HG02885 (cell line): Measurements from ENCODE around the gene LIN28B.

Experiments
- ATAC-seq: cut with Tn5 transposase; IDR thresholded peaks from one replicate; pipeline ENCODE4 v1.9.1; 2021; ENCODE audit warnings: mild to moderate bottlenecking; ENCODE audit not compliant: unreplicated experiment, poor library complexity

Gene LIN28B

DNA sequence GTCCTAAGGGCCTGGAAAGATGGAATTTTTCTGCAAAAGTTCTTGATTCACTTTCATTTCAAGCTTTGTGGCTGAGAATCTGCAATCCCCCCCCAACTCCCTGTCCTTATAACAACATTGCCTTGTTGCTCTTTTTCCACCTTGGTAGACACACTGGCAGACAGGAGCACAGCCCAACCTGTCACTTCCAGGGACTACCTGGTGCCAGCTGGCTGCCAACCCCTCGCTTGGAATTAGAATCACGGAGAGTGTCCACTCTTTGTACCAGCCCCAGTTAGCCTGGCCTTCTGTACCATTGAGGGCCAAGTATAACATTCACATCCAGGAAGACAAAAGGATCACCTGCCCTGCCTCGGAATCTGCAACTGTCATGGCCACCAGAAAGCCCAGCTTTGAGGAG, 148.2 kb downstream of the LIN28B start:
- ATAC-seq: no peak

DNA sequence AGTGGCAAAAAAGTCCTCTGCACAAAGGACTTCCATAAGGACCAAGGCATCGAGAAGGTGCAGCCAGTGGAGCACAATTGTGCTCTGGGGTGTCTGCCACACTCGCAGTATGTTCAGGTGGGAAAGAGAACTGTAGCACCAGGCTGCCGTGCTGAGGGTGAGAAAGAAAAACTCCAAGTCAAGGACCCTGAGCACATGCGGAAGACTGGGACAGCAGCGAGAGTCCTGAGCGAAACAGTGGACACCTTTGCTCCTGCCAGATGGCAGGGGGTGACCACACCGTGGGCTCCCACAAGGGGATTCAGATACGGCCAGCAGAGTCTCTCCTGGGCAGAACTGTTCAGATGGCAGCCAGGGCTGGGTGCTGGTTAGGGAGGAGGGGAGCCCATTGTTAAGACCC, 149.4 kb downstream of the LIN28B start:
- no peak for ATAC-seq

DNA sequence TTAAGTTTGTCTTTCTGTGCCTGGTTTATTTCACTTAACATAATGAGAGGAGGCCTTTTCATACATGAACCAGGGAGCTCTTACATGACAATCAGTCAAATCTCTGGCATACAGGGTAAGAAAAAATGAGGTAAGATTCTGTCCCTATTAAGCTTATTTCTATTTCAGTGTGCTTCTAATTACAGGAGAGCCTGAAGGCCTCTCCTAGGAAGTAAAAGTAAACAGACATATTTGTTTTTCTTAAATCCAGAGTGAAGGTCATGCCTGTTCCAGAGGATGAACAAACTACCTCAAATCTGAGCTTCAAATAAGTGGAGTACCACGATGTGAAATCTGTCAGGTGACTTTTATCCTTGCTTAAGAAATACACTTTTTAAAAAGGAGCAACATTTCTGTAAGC, 150.3 kb downstream of the LIN28B start:
- ATAC-seq: no peak

DNA sequence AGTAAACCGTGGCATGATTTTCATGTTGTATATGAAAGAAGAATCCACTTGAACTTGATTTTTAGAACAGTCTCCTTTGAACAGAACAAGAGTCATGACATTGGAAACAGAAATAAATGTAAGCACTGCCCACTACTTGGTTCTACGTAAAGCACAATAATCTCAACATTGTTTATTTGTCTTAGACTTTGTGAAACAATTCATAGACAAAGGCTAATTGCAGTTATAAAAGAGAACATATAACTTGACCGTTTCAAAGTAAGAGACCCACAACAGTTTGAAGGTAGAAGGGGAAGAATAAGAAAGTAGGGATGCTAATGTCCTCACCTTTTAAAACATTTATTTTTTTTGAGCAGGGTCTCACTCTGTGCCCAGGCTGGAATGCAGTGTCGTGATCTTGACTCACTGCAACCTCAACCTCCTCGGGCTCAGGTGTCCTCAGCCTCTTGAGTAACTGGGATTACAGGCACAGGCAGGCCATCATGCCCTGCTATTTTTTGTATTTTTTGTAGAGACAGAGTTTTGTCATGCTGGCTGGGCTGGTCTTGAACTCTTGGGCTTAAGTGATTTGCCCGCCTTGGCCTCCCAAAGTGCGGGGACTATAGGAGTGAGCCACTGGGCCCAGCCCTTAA, 151.8 kb downstream of the LIN28B start:
- ATAC-seq: no peak

DNA sequence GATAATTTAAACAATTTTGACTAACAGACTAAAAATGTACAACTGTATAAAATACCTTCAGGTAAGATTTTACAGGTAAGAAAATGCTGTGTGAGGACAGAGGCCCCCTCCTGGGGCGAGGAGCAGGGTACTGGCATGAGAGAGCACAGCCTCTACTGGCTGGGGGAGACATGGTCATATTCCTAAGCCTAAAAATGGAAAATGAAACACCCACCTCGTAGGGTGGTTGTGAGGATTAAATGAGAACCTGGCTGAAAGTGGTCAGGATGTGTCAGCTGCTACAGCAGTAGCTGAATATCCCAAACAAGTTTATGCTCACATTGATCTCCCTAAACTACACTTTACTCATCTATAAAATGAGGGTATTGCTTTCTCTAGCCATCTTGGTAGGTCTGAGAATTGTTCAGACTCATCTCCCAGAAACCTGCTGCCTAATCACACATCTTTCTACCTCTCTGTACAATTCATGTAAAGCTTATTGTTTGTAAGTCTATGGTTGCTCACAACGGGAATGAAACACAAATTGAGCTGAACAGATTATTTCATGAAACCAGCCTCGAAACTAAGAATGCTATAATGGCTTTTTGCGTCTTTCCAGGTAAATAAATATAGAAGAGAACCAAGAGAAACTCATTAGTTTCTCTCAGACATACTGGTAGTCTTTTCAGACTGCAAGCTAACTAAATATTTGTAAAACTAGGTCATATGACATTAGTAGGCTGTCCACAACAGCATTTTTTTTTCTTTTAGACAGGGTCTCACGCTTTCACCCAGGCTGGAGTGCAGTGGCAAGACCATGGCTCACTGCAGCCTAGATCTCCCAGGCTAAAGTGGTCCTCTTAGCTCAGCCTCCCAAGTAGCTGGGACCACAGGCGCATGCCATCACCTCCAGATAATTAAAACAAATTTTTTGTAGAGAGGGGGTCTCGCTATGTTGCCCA, 153.3 kb downstream of the LIN28B start:
- no peak for ATAC-seq

DNA sequence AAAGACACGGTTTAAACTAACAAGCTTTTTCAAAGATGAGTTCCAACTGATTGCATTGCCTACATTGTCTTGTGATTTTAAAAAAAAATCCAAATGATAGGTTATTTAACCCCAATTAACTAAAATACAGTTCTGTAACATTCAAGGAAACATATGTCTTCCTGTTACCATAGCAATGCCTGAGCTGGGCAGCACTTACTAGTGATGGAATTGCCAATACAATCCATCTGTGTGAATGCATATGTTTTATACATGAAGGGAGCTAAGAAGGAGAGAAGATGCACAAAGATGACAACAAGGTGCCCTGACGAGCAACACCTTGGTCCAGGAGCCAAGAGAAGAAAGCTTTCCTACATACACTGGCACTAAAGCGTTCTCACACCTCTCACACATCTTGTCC, 154.2 kb downstream of the LIN28B start:
- no peak for ATAC-seq

DNA sequence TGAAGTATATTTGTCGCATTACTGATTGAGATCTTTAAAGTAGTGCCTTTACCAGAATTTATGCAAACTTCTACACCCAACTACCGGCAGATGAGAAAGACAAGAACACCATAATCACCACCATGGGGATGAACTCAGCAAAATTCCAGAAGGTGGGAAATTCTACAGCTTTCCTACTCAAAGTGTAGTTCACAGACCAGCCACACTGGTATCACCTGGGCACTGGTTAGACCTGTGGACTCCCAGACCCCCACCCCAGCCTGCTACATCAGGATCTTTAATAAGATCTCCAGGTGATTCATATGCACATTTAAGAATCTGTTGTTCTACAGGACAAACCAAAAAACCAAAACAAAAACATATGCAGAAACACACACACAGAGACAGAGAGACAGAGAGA, 155.0 kb downstream of the LIN28B start:
- no peak for ATAC-seq

DNA sequence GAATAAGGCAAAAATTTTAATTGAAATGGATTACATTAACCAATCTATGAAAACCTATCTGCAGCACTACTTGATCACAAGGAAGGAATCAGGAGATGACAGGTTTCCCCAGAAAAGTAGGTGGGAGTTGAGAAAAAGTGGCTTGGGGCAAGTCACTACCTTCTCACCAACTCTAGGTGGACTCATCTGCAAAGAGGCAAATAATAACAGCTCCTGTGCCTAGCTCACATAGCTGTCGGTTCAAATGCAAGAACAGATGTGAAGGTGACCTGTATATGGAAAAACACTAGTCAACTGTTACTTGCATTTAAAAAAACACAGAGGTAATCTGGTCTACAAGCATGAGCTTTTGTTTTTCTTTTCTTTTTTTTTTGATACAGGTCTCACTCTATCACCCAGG, 155.7 kb downstream of the LIN28B start:
- no peak for ATAC-seq

DNA sequence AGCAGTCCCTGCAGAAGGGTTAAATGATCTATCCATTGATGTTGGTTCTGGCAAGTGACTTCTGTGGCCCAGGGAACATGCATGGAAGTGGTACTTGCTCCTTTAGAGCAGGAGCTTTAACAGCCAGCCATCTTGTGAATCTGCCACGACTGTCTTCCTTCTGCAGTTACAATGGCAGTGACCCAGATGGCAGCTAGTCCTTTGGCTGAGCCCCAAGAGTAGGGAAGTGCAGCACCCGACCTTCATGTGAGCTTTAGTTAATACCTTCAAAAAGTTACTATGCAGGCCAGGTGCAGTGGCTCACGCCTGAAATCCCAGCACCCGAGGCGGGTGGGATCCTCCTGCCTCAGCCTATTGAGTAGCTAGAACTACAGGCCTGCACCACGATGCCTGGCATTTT, 156.5 kb downstream of the LIN28B start:
- ATAC-seq: no peak

DNA sequence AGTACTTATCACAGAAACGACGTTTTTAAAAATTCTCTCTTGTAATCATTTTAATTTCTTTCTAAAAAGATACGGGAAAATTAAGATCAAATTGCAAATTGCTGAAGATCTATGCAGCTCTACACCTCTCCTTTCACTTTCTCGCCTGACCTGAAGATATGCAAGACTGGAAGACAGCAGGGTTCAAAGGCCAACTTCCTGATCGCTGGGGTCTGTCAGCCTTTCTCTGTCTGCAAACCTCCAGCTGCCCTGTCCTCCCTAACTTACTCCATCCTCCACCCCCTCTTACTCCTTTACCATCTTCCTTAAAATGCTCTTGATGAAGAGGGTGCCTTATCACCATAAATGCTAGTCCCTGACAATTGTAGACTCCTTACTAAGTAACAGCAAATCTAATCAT, 159.2 kb downstream of the LIN28B start:
- ATAC-seq: no peak

DNA sequence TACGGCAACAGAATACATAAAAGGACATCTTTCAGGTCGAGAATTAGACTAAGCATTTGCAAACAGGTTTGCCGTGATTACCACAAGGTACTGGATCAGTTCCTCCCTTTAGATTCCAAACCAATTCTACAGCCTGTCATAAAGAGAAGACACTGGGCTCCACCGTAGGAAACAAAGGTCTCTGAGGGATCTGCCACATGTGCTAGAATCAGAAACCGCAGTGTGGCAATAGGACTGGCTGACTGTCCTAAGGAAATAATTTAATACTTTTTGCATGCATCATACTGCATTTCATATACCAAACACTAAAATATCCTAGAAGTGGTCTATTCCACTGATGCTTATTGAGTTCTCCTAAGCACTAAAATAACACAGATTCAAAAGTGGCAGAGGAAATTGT, 163.7 kb downstream of the LIN28B start:
- ATAC-seq: no peak

DNA sequence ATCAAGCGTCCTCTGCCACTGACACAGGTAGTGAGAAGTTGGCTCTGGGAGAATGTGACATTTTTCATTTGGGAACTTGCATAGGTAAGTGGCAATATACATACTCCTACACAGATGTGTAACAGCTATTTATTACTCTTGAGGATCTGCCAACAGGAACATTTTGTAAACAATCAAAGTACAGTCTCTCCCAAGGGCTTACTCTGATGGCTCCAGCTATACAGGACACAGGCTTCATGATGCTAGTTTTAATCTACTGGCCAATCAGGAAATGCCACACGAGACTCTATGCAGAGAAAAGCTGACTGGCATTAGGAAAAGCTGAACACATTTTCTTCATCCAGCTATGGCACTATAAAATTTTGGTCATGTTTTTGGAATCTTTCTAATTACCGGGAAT, 165.1 kb downstream of the LIN28B start:
- no peak for ATAC-seq

DNA sequence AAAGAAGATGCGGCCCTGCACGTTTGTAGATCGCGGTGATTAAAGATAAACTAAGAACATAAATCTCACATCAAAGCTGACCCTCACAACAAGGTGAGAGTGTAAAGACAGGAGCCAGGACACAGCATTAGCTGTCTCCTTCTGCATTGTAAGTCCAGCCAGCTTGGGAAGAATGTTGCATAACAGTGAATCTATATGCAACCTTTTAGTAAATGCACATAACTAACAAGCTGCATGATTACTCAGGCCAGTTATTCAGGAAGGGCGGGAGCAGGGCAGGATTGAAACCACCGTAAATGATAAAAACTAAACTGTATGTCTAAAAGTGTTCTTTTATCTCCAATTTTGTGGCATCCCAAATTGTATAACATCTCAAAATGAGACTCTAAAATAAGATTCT, 165.8 kb downstream of the LIN28B start:
- no peak for ATAC-seq
